ENCODE measurements around the gene MLN.

Gene MLN

GRCh38 chr6:33843131-33844121 lies 39.6 kb upstream of the MLN start:
- H3K9ac ChIP-seq (ENCODE audit: low read depth, low read length) = no peak overlapping the region
- H3K4me2 ChIP-seq (ENCODE audit: low read length) = no peak overlapping the region
- no peaks in the 10 kb centered on the region for H3K36me3 ChIP-seq (ENCODE audit: insufficient read depth, low read length)
- H3K9me3 ChIP-seq (replicated peaks; ENCODE audit: low read length) = no peaks in the 10 kb centered on the region
- H3K4me3 ChIP-seq (ENCODE audit: low read length) = no peak overlapping the region
- peaks cover 39% of the 10 kb centered on the region for H3K4me1 ChIP-seq (ENCODE audit: control insufficient read depth, insufficient read depth, low read length)
- H3K27me3 ChIP-seq (ENCODE audit: control insufficient read depth, insufficient read depth, low read length) = no peaks in the 10 kb centered on the region

GRCh38 chr6:33841868-33842267 lies 38.1 kb upstream of the MLN start:
- no peaks in the 10 kb centered on the region for H3K9me3 ChIP-seq (replicated peaks; ENCODE audit: low read length)
- H3K9ac ChIP-seq (ENCODE audit: low read depth, low read length) = no peak overlapping the region
- no peaks in the 10 kb centered on the region for H3K27me3 ChIP-seq (ENCODE audit: control insufficient read depth, insufficient read depth, low read length)
- no peak overlapping the region for H3K4me3 ChIP-seq (ENCODE audit: low read length)
- H3K4me1 ChIP-seq (ENCODE audit: control insufficient read depth, insufficient read depth, low read length) = peaks cover 47% of the 10 kb centered on the region
- H3K36me3 ChIP-seq (ENCODE audit: insufficient read depth, low read length) = no peaks in the 10 kb centered on the region
- H3K4me2 ChIP-seq (ENCODE audit: low read length) = no peak overlapping the region

GRCh38 chr6:33841070-33841469 lies 37.3 kb upstream of the MLN start:
- no peaks in the 10 kb centered on the region for H3K27me3 ChIP-seq (ENCODE audit: control insufficient read depth, insufficient read depth, low read length)
- H3K36me3 ChIP-seq (ENCODE audit: insufficient read depth, low read length) = no peaks in the 10 kb centered on the region
- no peaks in the 10 kb centered on the region for H3K9me3 ChIP-seq (replicated peaks; ENCODE audit: low read length)
- peaks cover 44% of the 10 kb centered on the region for H3K4me1 ChIP-seq (ENCODE audit: control insufficient read depth, insufficient read depth, low read length)
- no peak overlapping the region for H3K4me3 ChIP-seq (ENCODE audit: low read length)
- H3K9ac ChIP-seq (ENCODE audit: low read depth, low read length) = no peak overlapping the region
- H3K4me2 ChIP-seq (ENCODE audit: low read length) = no peak overlapping the region

GRCh38 chr6:33840048-33840926 lies 36.5 kb upstream of the MLN start:
- no peaks in the 10 kb centered on the region for H3K9me3 ChIP-seq (replicated peaks; ENCODE audit: low read length)
- no peaks in the 10 kb centered on the region for H3K36me3 ChIP-seq (ENCODE audit: insufficient read depth, low read length)
- H3K4me2 ChIP-seq (ENCODE audit: low read length) = peak overlapping the region; percentile 46
- H3K4me3 ChIP-seq (ENCODE audit: low read length) = peak overlapping the region; percentile 6
- H3K9ac ChIP-seq (ENCODE audit: low read depth, low read length) = peak overlapping the region; percentile 19
- H3K27me3 ChIP-seq (ENCODE audit: control insufficient read depth, insufficient read depth, low read length) = no peaks in the 10 kb centered on the region
- H3K4me1 ChIP-seq (ENCODE audit: control insufficient read depth, insufficient read depth, low read length) = peaks cover 43% of the 10 kb centered on the region

- Histone ChIP-seq H3K4me2 (ENCODE audit: low read length) (peak overlapping the region; percentile 26), H3K4me1 (ENCODE audit: control insufficient read depth, insufficient read depth, low read length) (peaks cover 43% of the 10 kb centered on the region), H3K9me3 (replicated peaks; ENCODE audit: low read length) (no peaks in the 10 kb centered on the region), H3K9ac (ENCODE audit: low read depth, low read length) (peak overlapping the region; percentile 10), H3K36me3 (ENCODE audit: insufficient read depth, low read length) (no peaks in the 10 kb centered on the region), H3K4me3 (ENCODE audit: low read length) (no peak overlapping the region), H3K27me3 (ENCODE audit: control insufficient read depth, insufficient read depth, low read length) (no peaks in the 10 kb centered on the region)
Measured at GRCh38 chr6:33839399-33840047, 35.7 kb upstream of the MLN start.

GRCh38 chr6:33838983-33839382 lies 35.2 kb upstream of the MLN start:
- peaks cover 43% of the 10 kb centered on the region for H3K4me1 ChIP-seq (ENCODE audit: control insufficient read depth, insufficient read depth, low read length)
- H3K9me3 ChIP-seq (replicated peaks; ENCODE audit: low read length) = no peaks in the 10 kb centered on the region
- H3K9ac ChIP-seq (ENCODE audit: low read depth, low read length) = no peak overlapping the region
- H3K4me2 ChIP-seq (ENCODE audit: low read length) = no peak overlapping the region
- H3K4me3 ChIP-seq (ENCODE audit: low read length) = no peak overlapping the region
- no peaks in the 10 kb centered on the region for H3K27me3 ChIP-seq (ENCODE audit: control insufficient read depth, insufficient read depth, low read length)
- no peaks in the 10 kb centered on the region for H3K36me3 ChIP-seq (ENCODE audit: insufficient read depth, low read length)

DNA sequence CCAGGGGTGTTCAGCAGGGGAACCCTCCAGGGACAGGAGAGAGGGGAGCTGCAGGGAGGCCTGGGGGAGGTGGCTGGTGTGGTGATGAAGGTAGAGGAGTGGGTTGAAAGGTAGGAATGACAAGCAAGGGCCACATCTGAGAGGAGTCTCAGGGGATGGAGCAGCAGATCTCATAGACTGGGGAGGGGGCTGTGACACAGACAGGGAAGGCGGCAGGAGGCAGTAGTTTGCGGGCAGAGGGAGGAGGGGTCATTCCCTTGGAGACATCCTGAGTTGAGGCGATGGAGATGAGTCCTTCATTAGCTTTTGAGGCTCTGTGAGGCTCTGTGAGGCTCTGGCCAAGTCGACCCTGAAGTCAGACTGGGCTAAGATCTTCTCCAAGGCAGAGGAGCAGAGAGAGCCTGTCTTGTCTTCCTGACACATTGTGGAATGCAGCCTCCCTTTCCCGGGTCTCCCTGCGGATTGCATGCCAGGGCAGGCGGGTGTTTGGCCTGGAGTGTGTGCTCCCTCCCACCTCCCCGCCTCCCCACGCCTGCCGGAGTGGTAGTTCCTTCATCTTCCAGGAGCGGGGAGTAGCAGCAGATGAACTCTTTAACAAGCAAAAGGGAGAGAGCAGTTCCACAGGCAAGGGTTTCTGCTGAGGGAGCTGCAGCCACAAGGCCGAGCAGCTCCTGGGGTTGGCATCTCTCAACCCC lies 34.3 kb upstream of the MLN start:
- Histone ChIP-seq H3K4me3 (ENCODE audit: low read length) (no peak overlapping the region), H3K36me3 (ENCODE audit: insufficient read depth, low read length) (no peaks in the 10 kb centered on the region), H3K4me1 (ENCODE audit: control insufficient read depth, insufficient read depth, low read length) (peaks cover 39% of the 10 kb centered on the region), H3K27me3 (ENCODE audit: control insufficient read depth, insufficient read depth, low read length) (no peaks in the 10 kb centered on the region), H3K9ac (ENCODE audit: low read depth, low read length) (no peak overlapping the region), H3K4me2 (ENCODE audit: low read length) (no peak overlapping the region), H3K9me3 (replicated peaks; ENCODE audit: low read length) (no peaks in the 10 kb centered on the region)

- Histone ChIP-seq H3K4me1 (ENCODE audit: control insufficient read depth, insufficient read depth, low read length) (peaks cover 33% of the 10 kb centered on the region), H3K4me2 (ENCODE audit: low read length) (no peak overlapping the region), H3K4me3 (ENCODE audit: low read length) (no peak overlapping the region), H3K9ac (ENCODE audit: low read depth, low read length) (no peak overlapping the region), H3K27me3 (ENCODE audit: control insufficient read depth, insufficient read depth, low read length) (no peaks in the 10 kb centered on the region), H3K9me3 (replicated peaks; ENCODE audit: low read length) (no peaks in the 10 kb centered on the region), H3K36me3 (ENCODE audit: insufficient read depth, low read length) (no peaks in the 10 kb centered on the region)
Measured at GRCh38 chr6:33836806-33837469, 33.1 kb upstream of the MLN start.

GRCh38 chr6:33834401-33835392 lies 30.9 kb upstream of the MLN start:
- H3K9ac ChIP-seq (ENCODE audit: low read depth, low read length) = no peak overlapping the region
- H3K9me3 ChIP-seq (replicated peaks; ENCODE audit: low read length) = no peaks in the 10 kb centered on the region

GRCh38 chr6:33833599-33833998 lies 29.8 kb upstream of the MLN start:
- no peaks in the 10 kb centered on the region for H3K9me3 ChIP-seq (replicated peaks; ENCODE audit: low read length)
- H3K4me3 ChIP-seq (ENCODE audit: low read length) = no peak overlapping the region
- no peaks in the 10 kb centered on the region for H3K36me3 ChIP-seq (ENCODE audit: insufficient read depth, low read length)
- H3K27me3 ChIP-seq (ENCODE audit: control insufficient read depth, insufficient read depth, low read length) = peaks cover 22% of the 10 kb centered on the region
- H3K4me2 ChIP-seq (ENCODE audit: low read length) = no peak overlapping the region
- H3K9ac ChIP-seq (ENCODE audit: low read depth, low read length) = no peak overlapping the region
- H3K4me1 ChIP-seq (ENCODE audit: control insufficient read depth, insufficient read depth, low read length) = peaks cover 10% of the 10 kb centered on the region

More at GRCh38 chr6:33834401-33835392, 30.9 kb upstream of the MLN start:
- Histone ChIP-seq H3K27me3 (ENCODE audit: control insufficient read depth, insufficient read depth, low read length) (peaks cover 16% of the 10 kb centered on the region), H3K36me3 (ENCODE audit: insufficient read depth, low read length) (no peaks in the 10 kb centered on the region), H3K4me1 (ENCODE audit: control insufficient read depth, insufficient read depth, low read length) (peaks cover 20% of the 10 kb centered on the region), H3K4me3 (ENCODE audit: low read length) (no peak overlapping the region), H3K4me2 (ENCODE audit: low read length) (no peak overlapping the region)

All from skeletal muscle satellite cell (primary cell).